ENCODE results near the gene ZNF69.

DNA sequence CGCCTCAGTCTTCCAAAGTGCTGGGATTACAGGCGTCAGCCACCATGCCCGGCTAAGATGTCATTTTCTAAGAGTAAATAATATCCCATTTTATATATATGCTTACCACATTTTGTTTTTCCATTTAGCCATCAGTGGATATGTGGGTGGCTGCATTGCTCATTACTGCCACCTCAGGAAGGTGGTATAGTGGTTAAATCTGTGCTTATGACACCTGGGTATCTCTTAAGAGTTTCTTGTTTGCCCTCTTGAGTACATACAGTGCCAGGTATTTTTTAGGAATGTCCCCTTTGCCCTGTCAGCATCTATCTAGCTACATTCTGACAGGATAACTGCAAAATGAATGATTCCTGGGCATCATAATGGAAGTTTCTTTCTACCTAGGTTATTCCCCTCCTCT, 14.6 kb downstream of the ZNF69 start:
- TF ChIP-seq ZNF274 (IDR thresholded peaks at IDR 0.05; ENCODE audit: low read depth, low read length) (no peak), SUZ12 (IDR thresholded peaks at IDR 0.05; ENCODE audit: extremely low read depth, insufficient read depth, insufficient read length) (no peak)
